NCI-H524 (cell line): ENCODE results near the gene SENP3.

Experiments used
- DNase-seq, 2 experiments: peaks; one replicate each; lab custom pipeline; 2025; lab: John Stamatoyannopoulos, UW

SENP3 gene

GRCh38 chr17:7556627-7557026, 5.1 kb upstream of the SENP3 start:
- no peak for DNase-seq

DNA sequence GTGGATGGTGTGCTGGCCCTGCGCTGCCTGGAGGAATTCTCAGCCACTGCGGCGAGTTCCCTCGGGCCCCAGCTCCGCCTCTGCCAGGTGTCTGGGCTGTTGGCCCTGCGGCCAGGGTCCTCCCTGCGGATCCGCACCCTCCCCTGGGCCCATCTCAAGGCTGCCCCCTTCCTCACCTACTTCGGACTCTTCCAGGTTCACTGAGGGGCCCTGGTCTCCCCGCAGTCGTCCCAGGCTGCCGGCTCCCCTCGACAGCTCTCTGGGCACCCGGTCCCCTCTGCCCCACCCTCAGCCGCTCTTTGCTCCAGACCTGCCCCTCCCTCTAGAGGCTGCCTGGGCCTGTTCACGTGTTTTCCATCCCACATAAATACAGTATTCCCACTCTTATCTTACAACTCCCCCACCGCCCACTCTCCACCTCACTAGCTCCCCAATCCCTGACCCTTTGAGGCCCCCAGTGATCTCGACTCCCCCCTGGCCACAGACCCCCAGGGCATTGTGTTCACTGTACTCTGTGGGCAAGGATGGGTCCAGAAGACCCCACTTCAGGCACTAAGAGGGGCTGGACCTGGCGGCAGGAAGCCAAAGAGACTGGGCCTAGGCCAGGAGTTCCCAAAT, 4.5 kb upstream of the SENP3 start:
- DNase-seq = no peak

- no peak for DNase-seq
Measured at GRCh38 chr17:7557775-7558543, 3.8 kb upstream of the SENP3 start.

DNA sequence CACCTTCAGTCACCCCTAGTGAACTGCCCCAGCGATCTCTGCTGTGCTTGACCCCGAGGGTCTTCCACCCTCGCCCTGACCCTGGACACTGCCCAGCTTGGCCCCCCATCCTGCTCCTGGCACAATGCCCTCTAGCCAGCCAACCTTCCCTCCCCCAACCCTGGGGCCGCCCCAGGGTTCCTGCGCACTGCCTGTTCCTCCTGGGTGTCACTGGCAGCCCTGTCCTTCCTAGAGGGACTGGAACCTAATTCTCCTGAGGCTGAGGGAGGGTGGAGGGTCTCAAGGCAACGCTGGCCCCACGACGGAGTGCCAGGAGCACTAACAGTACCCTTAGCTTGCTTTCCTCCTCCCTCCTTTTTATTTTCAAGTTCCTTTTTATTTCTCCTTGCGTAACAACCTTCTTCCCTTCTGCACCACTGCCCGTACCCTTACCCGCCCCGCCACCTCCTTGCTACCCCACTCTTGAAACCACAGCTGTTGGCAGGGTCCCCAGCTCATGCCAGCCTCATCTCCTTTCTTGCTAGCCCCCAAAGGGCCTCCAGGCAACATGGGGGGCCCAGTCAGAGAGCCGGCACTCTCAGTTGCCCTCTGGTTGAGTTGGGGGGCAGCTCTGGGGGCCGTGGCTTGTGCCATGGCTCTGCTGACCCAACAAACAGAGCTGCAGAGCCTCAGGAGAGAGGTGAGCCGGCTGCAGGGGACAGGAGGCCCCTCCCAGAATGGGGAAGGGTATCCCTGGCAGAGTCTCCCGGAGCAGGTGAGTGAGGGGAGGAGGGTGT, 3.0 kb upstream of the SENP3 start, which contains the start of gene TNFSF13:
TNFSF13 (plus strand) TSS at position 207 of the 776 bp plus-strand sequence; CDS start at position 497, 290 bp downstream.
- no peak for DNase-seq

DNA sequence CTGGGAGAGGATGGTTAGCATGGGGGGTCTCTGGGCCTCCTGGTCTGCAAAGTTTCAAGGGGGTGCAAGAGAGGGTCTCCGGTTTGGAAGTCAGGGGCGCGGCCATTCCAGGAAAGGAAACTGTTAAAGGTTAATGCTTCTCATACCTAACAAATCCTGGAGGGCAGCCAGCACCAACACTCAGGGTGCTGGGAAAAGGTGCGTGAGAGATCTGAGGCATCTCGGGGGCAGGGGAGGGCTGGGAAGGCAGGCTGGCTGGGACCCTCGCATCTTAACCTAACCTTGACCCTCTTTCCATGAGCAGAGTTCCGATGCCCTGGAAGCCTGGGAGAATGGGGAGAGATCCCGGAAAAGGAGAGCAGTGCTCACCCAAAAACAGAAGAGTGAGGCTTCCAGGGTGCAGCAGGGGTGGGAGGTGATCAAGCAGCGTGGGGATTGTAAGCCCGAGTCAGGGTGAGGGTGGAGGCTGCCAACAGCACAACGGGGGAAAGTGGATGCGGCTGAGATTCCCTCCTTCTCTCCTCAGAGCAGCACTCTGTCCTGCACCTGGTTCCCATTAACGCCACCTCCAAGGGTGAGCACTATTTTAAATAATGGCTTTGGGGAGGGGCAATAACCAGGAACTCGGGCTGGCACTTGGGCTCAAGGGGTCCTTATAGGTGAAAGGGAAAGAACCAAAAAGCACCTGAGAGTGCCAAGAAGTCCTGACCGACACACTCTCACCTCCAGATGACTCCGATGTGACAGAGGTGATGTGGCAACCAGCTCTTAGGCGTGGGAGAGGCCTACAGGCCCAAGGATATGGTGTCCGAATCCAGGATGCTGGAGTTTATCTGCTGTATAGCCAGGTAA, 2.2 kb upstream of the SENP3 start:
- DNase-seq = no peak

- peak in 1 of 2 experiments; percentile 9 for DNase-seq
Measured at GRCh38 chr17:7560172-7561027, 1.3 kb upstream of the SENP3 start.

GRCh38 chr17:7561028-7561575, 617 bp upstream of the SENP3 start:
- DNase-seq = peak; percentile 5 to 57

- no peak for DNase-seq
Measured at GRCh38 chr17:7562208-7562605, 488 bp downstream of the SENP3 start.

DNA sequence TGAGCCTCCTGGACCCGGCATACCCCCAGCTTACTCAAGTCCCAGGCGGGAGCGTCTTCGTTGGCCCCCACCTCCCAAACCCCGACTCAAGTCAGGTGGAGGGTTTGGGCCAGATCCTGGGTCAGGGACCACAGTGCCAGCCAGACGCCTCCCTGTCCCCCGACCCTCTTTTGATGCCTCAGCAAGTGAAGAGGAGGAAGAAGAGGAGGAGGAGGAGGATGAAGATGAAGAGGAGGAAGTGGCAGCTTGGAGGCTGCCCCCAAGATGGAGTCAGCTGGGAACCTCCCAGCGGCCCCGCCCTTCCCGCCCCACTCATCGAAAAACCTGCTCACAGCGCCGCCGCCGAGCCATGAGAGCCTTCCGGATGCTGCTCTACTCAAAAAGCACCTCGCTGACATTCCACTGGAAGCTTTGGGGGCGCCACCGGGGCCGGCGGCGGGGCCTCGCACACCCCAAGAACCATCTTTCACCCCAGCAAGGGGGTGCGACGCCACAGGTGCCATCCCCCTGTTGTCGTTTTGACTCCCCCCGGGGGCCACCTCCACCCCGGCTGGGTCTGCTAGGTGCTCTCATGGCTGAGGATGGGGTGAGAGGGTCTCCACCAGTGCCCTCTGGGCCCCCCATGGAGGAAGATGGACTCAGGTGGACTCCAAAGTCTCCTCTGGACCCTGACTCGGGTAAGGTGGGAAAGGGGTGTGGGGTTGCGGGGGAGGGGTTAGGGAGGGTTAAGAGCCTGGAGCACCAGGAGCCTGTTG, 1.6 kb downstream of the SENP3 start:
- DNase-seq = no peak

GRCh38 chr17:7569571-7569970, 7.9 kb downstream of the SENP3 start:
- DNase-seq = no peak

DNA sequence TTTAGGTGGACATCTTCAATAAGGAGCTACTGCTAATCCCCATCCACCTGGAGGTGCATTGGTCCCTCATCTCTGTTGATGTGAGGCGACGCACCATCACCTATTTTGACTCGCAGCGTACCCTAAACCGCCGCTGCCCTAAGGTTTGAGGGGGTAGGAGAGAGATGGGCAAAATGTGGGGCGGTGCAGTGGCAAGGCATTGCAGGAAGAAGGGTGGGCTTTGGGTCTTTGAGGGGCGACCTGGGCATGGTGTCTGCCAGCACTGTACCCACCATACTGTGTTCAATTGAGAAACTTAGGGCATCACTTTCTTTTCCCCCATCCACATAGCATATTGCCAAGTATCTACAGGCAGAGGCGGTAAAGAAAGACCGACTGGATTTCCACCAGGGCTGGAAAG, 8.6 kb downstream of the SENP3 start:
- no peak for DNase-seq

DNA sequence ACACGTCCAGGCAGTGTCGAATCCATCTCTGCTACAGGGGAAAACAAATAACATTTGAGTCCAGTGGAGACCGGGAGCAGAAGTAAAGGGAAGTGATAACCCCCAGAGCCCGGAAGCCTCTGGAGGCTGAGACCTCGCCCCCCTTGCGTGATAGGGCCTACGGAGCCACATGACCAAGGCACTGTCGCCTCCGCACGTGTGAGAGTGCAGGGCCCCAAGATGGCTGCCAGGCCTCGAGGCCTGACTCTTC, 10.5 kb downstream of the SENP3 start:
- DNase-seq = no peak

DNA sequence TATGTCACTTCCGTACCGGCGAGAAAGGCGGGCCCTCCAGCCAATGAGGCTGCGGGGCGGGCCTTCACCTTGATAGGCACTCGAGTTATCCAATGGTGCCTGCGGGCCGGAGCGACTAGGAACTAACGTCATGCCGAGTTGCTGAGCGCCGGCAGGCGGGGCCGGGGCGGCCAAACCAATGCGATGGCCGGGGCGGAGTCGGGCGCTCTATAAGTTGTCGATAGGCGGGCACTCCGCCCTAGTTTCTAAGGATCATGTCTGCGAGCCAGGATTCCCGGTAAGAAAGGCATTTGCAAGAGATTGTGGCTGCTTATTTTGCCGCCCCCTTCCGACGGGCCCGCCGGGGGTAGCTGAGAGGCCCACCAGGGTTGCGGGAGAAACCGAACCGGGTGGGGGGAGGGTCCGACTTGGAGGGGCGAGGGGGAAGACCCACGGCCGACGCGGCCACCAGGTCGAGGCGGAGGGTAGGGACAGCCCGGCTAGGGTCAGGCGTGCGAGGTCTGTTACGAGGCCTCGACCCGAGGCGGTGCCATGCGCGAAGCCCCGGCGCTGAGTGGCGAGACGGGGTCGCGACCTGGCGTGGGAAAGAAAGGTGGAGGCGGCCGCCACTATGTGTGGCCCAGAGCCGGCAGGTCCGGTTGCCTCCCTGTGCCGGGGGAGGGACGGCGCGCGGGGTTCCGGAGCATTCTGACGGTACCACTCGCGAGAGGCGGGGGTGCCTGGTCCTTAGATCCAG, 11.0 kb downstream of the SENP3 start:
- DNase-seq = peak; percentile 78 to 92

GRCh38 chr17:7573324-7574080, 11.8 kb downstream of the SENP3 start:
- DNase-seq = peak; percentile 27 to 48

DNA sequence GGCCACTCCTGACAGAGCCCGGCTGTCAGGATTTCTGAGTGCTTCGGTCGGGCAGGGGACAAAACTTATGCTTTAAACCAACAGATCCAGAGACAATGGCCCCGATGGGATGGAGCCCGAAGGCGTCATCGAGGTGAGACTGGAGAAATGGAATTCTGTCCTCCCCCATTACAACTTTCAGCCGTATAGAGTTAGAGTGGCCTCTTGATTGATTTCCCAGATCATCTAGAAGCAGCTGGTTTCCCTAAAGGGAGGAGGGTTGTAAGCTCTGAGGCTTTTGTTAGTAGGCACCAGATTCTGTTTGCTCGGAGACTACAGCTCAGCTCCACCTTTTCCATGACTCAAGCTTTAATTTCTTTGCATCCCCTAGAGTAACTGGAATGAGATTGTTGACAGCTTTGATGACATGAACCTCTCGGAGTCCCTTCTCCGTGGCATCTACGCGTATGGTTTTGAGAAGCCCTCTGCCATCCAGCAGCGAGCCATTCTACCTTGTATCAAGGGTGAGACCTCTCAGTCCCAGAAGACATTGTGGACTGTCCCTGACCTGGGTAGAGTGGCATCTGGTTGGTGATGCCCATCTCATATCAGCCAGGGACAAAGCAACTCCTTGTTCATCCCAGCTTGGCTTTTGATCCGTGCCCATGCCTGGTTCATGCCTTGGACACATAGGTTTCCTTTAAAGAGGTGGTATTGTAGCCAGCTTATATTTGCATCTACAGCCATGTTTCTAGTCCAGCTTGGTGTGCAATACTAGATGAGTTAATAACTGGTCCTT, 12.6 kb downstream of the SENP3 start:
- no peak for DNase-seq

DNA sequence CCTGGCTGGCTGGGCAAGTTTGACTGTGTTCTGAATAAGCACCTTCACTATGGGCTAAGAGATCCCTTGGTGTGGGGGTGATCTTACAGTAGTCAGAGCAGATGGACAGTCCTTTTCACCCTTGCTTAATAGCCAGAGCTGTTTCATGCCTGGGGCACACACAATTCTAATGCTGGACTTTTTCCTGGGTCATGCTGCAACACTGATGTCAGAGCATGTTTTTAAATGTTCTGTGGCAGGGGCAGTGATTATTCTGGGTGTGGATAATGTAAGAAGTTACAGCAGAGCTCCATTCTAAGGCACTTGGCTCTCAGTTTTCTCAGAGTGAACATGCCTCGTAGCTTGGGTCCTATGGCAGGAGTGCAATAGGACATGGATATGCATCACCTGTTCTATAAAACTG, 13.8 kb downstream of the SENP3 start:
- DNase-seq = no peak

DNA sequence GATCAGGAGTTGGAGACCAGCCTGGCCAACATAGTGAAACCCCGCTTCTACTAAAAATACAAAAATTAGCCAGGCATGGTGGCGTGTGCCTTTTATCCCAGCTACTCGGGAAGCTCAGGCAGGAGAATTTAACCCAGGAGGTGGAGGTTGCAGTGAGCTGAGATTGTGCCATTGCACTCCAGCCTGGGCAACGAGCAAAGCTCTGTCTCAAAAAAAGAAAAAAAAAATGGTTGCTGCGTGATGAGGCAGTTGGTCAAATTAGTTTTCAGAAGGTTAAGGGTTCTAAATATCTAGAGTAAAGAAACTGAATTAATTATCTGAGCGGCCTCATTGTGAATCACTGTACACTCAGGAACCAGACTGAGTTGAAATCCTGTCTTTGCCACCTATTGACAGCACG, 14.2 kb downstream of the SENP3 start:
- no peak for DNase-seq

GRCh38 chr17:7576432-7576937, 14.8 kb downstream of the SENP3 start:
- DNase-seq = no peak
